ENCODE data around the gene ARHGEF3.

The ARHGEF3 gene

GRCh38 chr3:56819016-56819809 is 17.5 kb upstream of the ARHGEF3 start:
- no peak for DNase-seq

DNA sequence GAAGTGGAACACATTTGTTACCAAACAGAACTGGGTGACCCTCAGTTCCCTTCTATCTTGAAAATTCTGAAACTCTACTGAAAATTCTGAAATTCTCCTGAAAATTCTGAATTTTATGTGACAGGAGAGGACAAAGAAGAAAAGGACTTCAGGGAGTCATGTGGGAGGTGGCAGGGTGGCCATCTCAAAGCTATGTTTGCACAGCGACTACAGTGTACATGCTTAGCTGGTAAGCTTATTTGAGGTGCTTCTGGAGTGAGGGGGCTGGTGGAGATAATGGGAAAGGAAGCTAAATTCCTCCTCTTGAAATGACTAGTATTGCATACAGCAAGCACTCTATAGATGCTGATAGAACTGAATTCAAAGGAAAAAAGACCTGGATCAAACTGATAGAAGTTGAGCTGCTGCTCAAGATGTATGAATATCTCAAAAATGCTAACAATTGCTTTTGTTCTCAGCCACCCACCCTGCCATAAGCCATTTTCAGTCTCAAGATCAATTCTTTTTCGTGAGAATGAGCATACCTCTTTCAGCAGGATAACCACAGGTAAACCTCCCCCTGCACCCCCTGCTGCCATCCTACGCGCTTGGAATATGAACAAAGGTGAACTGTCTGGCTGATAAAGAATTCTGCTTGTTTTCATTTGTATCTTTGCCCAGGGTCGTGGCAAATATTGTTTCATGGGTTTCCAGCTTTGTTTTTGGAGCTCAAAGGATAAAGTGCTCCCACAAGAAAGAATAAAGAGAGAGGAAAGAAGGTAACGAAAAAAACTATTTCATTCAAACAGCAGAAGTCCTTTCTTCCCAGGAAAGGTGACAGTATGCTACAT is 16.6 kb upstream of the ARHGEF3 start:
- DNase-seq = no peak

- no peak for DNase-seq
These were observed 15.9 kb upstream of the ARHGEF3 start for GRCh38 chr3:56817646-56818045.

GRCh38 chr3:56816061-56816460 is 14.3 kb upstream of the ARHGEF3 start:
- no peak for DNase-seq

DNA sequence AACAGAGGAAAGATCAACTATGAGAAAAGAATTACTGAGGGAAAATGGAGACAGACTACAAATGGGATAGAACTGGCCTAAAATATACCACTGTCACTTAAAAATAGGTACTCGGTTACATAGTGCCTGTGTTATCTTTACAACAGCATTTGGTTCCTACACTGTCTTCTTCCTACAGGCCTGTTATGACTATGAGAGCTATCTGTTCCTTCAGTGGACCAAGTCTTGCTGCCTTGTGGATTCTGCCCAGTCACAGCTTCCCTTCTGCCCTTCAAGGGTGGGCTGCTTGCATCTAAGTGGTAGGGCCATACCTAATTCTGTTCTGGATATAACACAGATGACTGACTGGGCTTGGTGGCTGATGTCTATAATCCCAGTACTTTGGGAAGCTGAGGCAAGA is 13.8 kb upstream of the ARHGEF3 start:
- no peak for DNase-seq

DNA sequence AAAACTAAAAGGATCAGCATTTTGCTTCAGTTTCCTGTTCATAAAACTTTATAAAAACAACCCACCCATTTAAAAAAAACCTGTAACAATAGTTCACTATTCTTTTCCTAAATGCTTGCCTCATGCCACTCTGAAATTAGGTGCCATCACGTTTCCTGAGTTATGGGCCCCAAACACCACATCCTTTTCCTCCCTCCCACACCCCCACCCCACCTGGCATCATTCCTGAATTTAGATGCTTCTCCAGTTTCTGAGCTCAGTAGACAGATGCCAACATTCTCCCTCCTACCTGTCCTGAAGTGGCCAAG is 11.9 kb upstream of the ARHGEF3 start:
- DNase-seq = no peak

DNA sequence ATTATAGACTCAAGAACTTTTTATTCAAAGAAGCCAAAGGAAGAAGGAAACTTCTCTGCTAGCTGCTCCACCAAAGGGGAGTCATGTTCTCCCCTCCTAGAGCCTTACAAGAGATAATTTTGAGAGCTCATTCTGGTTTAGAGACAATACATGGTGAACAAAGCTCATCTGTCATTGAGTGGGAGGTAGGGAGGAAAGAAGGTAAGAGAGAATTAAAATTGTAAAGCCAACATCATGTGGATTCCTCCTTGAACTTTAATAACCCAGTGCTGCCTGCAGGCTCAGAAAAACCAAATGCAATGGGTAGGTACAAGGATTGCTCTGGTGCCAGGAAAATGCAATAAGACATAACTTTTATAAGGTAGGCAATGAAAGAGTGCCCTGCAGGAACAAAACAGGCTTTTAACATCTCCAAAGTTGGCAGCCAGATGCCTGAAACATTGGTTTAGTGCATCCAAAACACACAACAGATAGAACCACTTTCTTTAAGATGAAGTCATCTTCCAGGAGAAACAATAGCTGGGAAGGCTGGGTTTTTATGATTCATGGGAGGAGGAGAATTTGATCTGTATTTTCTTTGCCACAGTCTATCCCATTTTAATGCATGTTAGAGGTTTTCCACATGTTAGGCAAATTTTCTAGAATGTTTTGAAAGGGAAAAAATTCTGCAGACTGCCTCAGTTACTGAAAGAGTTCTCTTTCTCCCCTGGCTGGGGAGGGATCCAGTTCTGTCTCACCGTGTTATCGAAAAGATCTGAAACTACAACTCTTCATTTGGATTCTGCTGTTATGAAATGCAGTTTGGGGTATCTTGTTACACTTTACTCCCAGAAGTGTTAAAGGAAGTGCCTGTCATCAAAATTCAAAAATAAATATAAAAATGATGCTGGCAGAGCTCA is 11.3 kb upstream of the ARHGEF3 start:
- no peak for DNase-seq

- DNase-seq = no peak
These were observed 9.9 kb upstream of the ARHGEF3 start for GRCh38 chr3:56811546-56812202.

- no peak for DNase-seq
These were observed 9.1 kb upstream of the ARHGEF3 start for GRCh38 chr3:56810577-56811545.

DNA sequence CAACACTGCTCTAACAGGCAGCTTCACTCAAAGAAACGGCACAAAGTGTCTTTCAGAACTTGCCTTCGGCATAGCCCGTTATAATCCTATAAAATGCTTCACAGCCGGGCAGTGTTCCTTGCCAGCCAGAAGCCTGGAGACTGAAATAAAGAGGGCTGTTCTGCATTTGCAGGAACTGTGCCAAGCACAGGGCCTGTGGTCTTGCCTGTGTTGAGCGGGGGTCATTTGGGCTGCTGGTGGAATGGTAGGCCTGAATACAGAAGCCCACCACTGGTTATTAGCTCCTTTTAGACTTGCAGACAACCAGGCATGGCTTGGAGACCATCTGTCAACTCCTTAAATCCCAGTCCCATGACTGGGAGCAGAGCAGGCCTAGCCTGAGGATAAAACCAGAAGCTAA is 4.7 kb upstream of the ARHGEF3 start:
- DNase-seq = peak; percentile 69

GRCh38 chr3:56802790-56803189 is 1.0 kb upstream of the ARHGEF3 start:
- no peak for DNase-seq

DNA sequence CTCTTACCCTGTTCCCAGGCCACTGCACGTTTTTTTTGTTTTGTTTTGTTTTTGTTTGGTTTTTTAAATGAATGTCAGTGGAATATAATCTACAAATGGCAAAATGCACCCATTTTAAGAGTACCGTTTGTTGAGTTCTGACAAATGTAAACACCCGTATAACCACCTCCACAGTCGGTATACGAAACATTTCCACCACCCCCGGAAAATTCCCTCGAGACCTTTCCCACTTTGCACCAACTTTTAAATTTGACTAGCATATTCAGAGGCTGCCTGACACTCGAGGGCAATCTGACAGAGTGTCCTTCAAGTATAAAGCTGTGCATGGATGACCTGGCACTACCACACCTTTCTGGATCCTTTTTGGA is 613 bp upstream of the ARHGEF3 start:
- no peak for DNase-seq

DNA sequence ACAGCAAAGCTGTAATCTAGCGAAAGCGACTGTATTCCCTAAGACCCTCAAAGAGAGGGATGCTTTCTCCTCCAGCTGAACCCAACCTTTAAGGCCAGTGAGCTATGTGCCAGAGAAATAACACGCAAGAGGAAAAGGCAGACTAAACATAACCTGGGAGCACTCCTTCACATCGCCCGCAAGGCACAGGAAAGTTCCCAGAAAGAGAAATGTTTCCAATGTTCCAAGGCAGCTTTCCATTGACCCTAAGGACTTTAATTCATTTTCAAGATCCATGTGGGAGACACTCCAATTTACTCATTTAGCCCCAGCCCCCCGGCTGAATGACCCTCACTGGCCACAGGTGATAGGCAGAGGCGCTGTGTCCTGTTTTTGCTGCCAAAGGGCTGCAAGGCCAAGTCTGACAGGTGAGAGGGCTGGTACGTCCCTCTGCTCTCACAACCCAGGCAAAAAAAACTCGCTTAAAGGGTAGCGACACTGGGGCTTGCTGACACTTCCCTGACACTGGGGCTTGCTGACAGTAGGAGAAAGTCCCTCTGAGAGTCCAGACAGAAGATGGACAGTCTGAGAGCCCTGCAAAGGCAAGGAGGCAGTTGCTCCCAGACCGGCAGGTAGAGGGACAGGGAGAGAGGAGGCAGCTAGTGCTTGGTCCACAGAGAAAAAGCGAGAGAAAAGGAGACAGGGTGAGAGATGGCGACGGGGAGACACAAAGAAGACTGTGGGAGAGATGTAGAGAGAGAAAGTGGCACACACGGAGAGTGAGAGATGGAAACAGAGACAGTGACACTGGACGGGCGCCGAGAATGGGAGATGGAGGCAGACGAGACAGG is 702 bp downstream of the ARHGEF3 start:
- DNase-seq = no peak

DNA sequence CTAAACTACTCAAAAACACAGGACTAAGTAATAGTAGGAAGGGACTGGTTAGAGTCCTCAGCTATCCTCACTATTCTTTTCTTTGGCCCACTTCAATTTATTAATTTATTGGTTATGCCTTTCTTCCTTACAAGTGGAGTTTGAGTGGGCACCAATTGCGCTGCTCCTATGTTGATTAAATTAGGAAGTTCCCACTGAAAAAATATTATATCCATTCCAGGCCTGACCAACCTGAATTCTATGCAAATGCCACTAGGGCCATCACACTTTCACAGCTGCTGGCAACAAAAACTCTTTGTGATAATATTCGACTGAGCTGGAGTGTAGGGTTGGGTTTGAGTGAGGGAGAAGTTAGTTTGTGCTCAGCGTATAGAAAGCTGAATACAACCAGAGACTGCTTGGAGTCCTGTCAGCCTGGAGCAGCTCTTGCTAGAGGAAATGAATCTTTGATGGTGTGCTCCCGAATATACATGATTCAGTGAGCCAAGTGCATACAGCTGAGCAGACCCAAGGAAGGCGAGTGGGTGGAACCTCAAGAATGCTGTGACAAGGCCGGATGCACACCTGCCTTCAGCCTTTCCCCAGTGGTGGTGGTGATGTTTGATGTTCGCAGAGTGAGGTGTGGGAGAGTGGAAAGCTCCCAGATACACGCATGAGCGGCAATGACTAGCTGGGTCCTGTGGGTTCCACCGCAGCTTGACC is 1.5 kb downstream of the ARHGEF3 start:
- no peak for DNase-seq

- no peak for DNase-seq
These were observed 2.4 kb downstream of the ARHGEF3 start for GRCh38 chr3:56799251-56799882.

DNA sequence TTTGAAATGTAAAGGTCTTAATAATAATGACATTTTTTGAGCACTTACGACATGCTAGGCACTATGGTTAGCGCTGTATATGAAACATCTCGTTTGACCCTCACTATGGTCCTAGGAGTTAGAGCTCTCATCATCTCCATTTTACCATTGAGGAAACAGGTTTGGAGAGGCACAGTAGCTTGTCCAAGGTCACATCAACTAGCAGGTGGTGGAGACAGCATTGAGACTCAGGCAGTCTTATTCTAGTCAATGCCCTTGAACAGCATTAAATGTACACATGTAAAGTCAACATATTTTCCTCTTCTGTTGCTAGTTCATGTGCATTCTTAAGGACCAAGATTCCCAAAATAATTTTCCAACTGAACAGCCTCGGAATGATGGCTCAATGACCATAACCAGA is 4.8 kb downstream of the ARHGEF3 start:
- DNase-seq = no peak

DNA sequence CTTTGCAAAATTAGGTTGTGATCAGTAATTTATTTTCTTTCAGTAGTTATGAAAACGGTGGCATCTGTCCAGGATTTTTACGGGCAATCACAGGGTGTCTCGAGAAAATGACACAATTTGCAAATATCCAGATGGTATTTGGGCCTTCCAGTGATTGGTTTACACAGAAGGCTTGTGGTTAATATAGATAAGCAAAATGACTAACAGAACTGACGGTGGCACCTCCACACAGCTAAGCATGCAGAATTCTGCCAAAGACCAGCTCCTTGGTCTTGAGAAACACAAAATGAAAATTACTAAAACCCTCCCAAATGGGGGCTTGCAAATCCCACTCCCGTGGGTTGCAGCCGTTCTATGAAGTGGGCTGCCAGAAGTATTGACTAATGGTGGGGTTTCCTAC is 5.5 kb downstream of the ARHGEF3 start:
- DNase-seq = no peak

DNA sequence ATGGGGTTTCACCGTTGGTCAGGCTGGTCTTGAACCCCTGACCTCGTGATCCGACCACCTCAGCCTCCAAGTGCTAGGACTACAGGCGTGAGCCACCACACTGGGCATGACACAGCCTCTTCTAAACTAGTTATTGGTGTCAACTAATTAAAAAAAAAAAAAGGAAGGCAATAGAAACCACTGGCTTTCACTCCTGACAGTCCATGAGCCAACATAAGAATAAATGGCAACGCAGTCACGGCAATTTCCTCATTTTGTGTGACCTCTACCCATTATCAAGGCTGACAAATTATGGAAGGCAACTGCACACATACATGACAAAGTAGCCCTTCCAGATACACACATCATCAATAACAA is 5.9 kb downstream of the ARHGEF3 start:
- DNase-seq = no peak

- DNase-seq = no peak
These were observed 6.5 kb downstream of the ARHGEF3 start for GRCh38 chr3:56795097-56795828.

All from femur (tissue), 1 donor.